Activated B cell treated with CpG ODN at 0.5 μM for 24 hours (primary cell): Measurements from ENCODE around the gene ABCC2. TPM values are rescaled to one million over a fixed set of nuclear protein-coding genes. Genes with fewer than 3 reads are reported as not detected.

Experiments used
- ATAC-seq: fragments of 200-7000 bp; cut with Tn5 transposase; one replicate; pipeline ENCODE4 v1.10.0; 2021; ENCODE audit warnings: low read depth, mild to moderate bottlenecking, moderate library complexity
- CTCF ChIA-PET: fragments of 350-600 bp; sonication (Branson Sonifier 250); formaldehyde crosslinking; loops from one replicate; lab custom pipeline; 2021; ENCODE audit warnings: antibody characterized with exemption; lab: Charles Lee
- POLR2A ChIA-PET: fragments of 350-600 bp; sonication (Branson Sonifier 250); formaldehyde crosslinking; loops from one replicate; lab custom pipeline; 2021; ENCODE audit warnings: antibody characterized with exemption; lab: Charles Lee
- DNase-seq: peaks from one replicate; pipeline ENCODE4 v3.0.0; 2022
- H3K27ac Mint-ChIP-seq: one replicate; pipeline ENCODE4 v1.8.0; 2020; ENCODE audit warnings: mixed read lengths
- H3K27me3 Mint-ChIP-seq: one replicate; pipeline ENCODE4 v1.8.0; 2021; ENCODE audit warnings: mixed read lengths
- H3K36me3 Mint-ChIP-seq: one replicate; pipeline ENCODE4 v1.8.0; 2021; ENCODE audit warnings: low read depth, mixed read lengths
- H3K4me1 Mint-ChIP-seq: one replicate; pipeline ENCODE4 v1.8.0; 2021; ENCODE audit warnings: mixed read lengths
- H3K4me3 Mint-ChIP-seq: one replicate; pipeline ENCODE4 v1.8.0; 2020; ENCODE audit warnings: mild to moderate bottlenecking, mixed read lengths
- H3K9me3 Mint-ChIP-seq: one replicate; pipeline ENCODE4 v1.8.0; 2020; ENCODE audit warnings: mixed read lengths
- CTCF ChIP-seq: fragments of 200-600 bp; IDR thresholded peaks from one replicate; pipeline ENCODE4 v1.8.0; 2022; ENCODE audit warnings: antibody characterized with exemption, mild to moderate bottlenecking
- intact Hi-C: fragments of 100-400 bp; cut with micrococcal nuclease; formaldehyde crosslinking; loops from one replicate; pipeline ENCODE4 v1.15.1; 2024
- total RNA-seq: library from RNA; stranded (reverse); gene quantifications from 2 replicates; pipeline ENCODE4 v1.2.3, GENCODE V29; 2022

ABCC2 gene
- total RNA-seq, 1 donor from 2014 or later, result 4.0 TPM

GRCh38 chr10:99853655-99854054 is 71.2 kb downstream of the ABCC2 start:
- no peak overlapping the region for H3K4me3 Mint-ChIP-seq
- DNase-seq (no peak), ATAC-seq (no peak)
- no peak overlapping the region for H3K27ac Mint-ChIP-seq
- H3K27me3 Mint-ChIP-seq, result no peaks in the 10 kb centered on the region
- intact Hi-C loops, result no loop called here
- ChIA-PET POLR2A (no interaction called here), CTCF (interaction anchor here (0.6 to 1.7 kb wide), 3 partner anchors 8 to 192 kb away, joined by 4 to 9 read pairs (median 6); no protein-coding TSS in a partner anchor)
- no peaks in the 10 kb centered on the region for H3K4me1 Mint-ChIP-seq
- TF ChIP-seq CTCF, result no peak
- no peaks in the 10 kb centered on the region for H3K9me3 Mint-ChIP-seq
- H3K36me3 Mint-ChIP-seq, result peaks cover 2% of the 10 kb centered on the region

GRCh38 chr10:99854860-99855259 is 72.4 kb downstream of the ABCC2 start:
- no peaks in the 10 kb centered on the region for H3K4me1 Mint-ChIP-seq
- H3K4me3 Mint-ChIP-seq, result no peak overlapping the region
- no peak overlapping the region for H3K27ac Mint-ChIP-seq
- TF ChIP-seq CTCF, result no peak
- ChIA-PET POLR2A (no interaction called here), CTCF (interaction anchor here (1.7 kb wide), 1 partner anchor 191 kb away, joined by 9 read pairs; no protein-coding TSS in a partner anchor)
- DNase-seq, result no peak
- ATAC-seq, result no peak
- H3K9me3 Mint-ChIP-seq, result no peaks in the 10 kb centered on the region
- intact Hi-C loops, result no loop called here
- H3K36me3 Mint-ChIP-seq, result peaks cover 2% of the 10 kb centered on the region
- no peaks in the 10 kb centered on the region for H3K27me3 Mint-ChIP-seq

- Mint-ChIP-seq H3K4me3 (no peak overlapping the region), H3K27me3 (no peaks in the 10 kb centered on the region), H3K36me3 (peaks cover 2% of the 10 kb centered on the region), H3K27ac (no peak overlapping the region), H3K9me3 (no peaks in the 10 kb centered on the region), H3K4me1 (no peaks in the 10 kb centered on the region)
- ATAC-seq, result no peak
- ChIA-PET POLR2A (interaction anchor here (0.6 kb wide), 1 partner anchor 189 kb away, joined by 5 read pairs; no protein-coding TSS in a partner anchor), CTCF (interaction anchor here (1.3 kb wide), 1 partner anchor 10 kb away, joined by 10 read pairs; no protein-coding TSS in a partner anchor)
- intact Hi-C loops, result no loop called here
- DNase-seq, result no peak
- TF ChIP-seq CTCF, result no peak
Measured at GRCh38 chr10:99855479-99856071, 73.1 kb downstream of the ABCC2 start.

- ATAC-seq, result no peak
- DNase-seq, result no peak
- Mint-ChIP-seq H3K36me3 (no peaks in the 10 kb centered on the region), H3K27me3 (peaks cover 3% of the 10 kb centered on the region), H3K4me1 (no peaks in the 10 kb centered on the region), H3K27ac (no peak overlapping the region), H3K9me3 (no peaks in the 10 kb centered on the region), H3K4me3 (no peak overlapping the region)
- POLR2A ChIA-PET, result no interaction called here
- no peak for TF ChIP-seq CTCF
- intact Hi-C loops, result no loop called here
- CTCF ChIA-PET, result interaction anchor here (0.8 to 2.2 kb wide), 3 partner anchors 13 to 188 kb away, joined by 3 to 8 read pairs (median 5); no protein-coding TSS in a partner anchor
Measured at GRCh38 chr10:99858849-99859248, 76.4 kb downstream of the ABCC2 start.

- TF ChIP-seq CTCF, result no peak
- no peak overlapping the region for H3K27ac Mint-ChIP-seq
- intact Hi-C loops, result no loop called here
- no peaks in the 10 kb centered on the region for H3K36me3 Mint-ChIP-seq
- no peak for ATAC-seq
- CTCF ChIA-PET, result interaction anchor here (0.7 to 2.2 kb wide), 3 partner anchors 11 to 186 kb away, joined by 3 to 8 read pairs (median 4); no protein-coding TSS in a partner anchor
- H3K9me3 Mint-ChIP-seq, result no peaks in the 10 kb centered on the region
- H3K27me3 Mint-ChIP-seq, result peaks cover 8% of the 10 kb centered on the region
- POLR2A ChIA-PET, result no interaction called here
- no peak overlapping the region for H3K4me3 Mint-ChIP-seq
- no peak for DNase-seq
- no peaks in the 10 kb centered on the region for H3K4me1 Mint-ChIP-seq
Measured at GRCh38 chr10:99859585-99859984, 77.1 kb downstream of the ABCC2 start.
